GM21515 (cell line): ENCODE measurements around the gene POU3F1.

Source experiments
- ATAC-seq: cut with Tn5 transposase; IDR thresholded peaks from one replicate; pipeline ENCODE4 v1.9.1; 2021; ENCODE audit not compliant: unreplicated experiment

The POU3F1 gene

DNA sequence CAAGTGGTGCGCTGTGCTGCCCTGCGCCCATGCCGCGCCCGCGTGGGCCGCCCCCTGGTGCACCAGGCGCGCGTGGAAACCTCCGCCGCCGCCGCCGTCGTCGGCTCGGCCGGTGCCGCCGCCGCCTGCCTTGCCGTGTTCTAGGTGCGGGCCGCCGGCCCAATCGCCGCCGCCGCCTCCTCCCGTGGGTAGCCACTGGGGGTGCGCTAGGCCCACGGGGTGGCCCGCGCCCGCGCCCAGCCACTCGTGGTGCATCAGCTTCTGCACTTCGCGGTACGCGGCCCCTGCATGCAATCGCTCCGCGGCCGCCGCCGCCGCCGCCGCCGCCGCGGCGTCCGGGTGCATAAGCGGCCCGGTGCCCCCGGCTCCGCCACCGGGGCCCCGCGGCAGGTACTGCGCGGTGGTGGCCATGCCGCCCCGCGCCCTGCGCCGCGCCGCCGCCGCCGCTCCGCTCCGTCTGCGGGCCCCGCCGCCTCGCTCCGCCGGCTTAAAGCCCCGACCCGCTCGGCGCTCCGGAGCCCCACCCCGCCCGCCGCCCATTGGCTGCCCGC, at the start of gene POU3F1:
POU3F1 (minus strand) TSS at position 461 of the 551 bp plus-strand sequence; CDS start at position 411, 50 bp downstream.
- no peak for ATAC-seq

DNA sequence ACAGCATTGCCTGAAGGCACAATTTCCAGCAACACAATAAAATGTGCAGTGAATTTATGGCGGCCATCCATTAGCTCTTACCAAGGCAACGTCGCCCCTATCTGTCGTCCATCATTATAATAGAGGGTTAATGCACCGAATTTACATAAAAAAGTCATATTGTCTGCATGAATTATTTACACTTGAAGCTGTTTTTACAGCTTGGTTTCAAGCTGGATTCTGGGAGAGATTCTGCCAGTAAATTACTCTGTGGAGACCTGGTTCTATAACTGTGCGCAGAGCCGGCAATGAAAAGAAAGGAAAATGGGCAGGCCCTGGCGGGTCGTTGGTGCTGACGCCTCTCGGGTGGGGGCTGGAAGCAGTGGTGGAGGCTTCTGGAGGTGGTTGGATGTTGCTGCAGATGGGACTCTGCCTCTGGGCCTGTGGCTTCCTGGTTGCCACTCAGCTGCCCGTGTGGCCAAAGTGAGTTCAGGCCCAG, 48.9 kb upstream of the POU3F1 start:
- no peak for ATAC-seq

DNA sequence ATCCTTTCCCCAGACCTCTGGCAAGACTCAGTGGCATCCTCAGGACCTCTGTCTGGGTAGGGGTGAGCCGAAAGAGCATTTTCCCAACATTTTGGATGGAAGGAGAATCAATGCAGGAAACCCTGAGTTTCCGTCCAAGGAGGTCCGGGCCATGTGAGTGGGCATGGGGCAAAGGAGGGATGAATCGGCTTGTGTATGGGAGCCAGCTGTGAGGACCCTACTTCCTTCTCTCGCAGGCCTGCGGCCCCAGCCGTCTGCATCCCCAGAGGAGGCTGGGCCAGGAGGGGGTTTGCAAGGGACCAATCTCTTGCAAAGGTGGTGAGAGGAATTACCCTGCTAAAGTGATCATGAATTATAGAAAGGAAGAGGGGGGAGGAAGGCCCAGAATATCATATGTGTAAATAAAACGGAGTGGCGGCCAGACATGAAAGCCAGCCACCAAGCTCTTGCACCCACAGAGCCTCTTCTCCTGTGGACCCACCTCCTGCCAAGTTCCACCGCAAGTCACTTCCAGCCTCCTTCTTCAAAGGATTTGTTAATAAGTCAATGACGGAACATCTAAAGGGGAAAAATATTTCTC, 48.2 kb upstream of the POU3F1 start:
- no peak for ATAC-seq

DNA sequence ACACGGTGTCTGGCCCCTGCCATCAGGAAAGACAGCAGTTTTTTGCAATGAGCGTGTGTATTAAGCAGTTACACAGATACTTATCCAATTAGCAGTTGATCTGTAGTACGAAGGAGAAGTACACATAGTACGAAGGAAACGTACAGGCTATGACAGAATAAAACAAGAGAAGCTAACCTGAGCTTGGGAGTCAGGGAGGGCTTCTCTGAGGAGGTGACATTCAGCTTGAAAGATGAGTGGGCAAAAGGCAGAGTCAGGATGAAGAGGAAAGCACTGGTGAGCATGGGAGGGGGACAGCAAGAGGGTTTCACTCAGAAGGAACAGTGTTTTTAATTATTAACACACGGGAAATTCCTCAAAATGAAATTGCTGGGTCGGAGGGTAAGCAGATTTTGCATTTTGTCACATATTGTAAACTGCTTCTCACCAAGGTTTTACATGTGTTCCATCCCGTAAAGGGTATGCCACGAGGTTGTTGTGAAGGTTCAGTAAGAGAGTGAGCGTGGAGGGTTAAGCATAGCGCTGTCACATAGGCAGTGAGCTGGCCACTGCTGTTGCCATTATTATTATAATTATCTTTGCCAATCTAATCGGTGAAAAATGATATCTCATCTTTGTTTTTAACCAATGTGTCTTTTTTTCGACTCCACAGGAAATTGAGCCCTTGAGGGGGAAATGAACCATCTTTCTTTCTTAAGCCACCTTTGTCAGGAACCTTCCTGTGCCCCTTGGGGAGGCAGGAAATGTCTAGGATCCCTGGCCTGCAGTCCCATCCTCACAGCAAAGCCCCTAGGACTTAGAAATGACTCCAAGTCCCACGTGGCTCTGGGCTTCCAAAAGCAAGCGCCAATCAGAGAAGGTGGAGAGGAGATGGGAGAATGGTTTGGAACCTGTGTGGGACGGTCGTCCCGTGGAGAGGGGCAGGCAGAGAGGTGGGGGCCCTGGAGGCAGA, 47.3 kb upstream of the POU3F1 start:
- no peak for ATAC-seq

- no peak for ATAC-seq
Observed at GRCh38 chr1:38092256-38092655, 45.7 kb upstream of the POU3F1 start.

DNA sequence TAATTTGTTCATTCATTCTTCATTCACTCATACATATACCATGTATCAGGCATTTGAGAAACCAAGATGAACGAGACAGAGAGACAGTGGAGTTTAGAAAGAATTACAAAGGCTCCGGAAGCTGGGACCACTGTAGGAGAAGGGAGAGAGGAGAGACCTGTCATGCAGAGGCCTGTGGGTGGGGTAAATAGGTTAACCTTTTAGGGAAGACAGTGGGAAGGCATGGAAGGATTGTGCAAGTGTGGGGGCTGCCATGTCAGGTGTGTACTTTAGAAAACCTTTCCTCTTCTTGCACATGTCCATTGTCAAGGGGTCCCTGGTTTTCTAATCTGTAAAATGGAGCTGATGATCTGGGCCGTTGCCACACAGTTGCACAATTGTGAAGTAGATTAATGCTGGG, 44.2 kb upstream of the POU3F1 start:
- ATAC-seq, result no peak

GRCh38 chr1:38089712-38090360, 43.2 kb upstream of the POU3F1 start:
- ATAC-seq, result no peak

DNA sequence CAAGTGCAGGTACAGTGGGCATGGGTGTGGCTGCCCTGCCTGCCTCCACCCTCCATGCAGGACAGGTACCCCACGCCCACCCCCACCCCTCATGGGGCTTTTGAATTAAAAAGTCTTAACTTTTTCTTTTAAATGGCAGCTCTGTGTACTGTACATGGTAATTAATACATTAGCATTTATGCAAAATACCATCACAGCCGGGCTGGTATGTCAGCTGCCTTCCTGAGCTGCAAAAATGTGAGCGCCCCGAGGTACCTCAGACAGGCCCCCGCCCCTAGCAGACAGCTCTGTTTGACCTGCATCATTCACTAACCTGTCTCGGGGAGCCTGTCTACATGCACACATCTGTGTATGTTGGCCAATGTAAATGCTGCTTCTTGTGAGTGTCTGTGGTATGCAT, 42.2 kb upstream of the POU3F1 start:
- no peak for ATAC-seq

DNA sequence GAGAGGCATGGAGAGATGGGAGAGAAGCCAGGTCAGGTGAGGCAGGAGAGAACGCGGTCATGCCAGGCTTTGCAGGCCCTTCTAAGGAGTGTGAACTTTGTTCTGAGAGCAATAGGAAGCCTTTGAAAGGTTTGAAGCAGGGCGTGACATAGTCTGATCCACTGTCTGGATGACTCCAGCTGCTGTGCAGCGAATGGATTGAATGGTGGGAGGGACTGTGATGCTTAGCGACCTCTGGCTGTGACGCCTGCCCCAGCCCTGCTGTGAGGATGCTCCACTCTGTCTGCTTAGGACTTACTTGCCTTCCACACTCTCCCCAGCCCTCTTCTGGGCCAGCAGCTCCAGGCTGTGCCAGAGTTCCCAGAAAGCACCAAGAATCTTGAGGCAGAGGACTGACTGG, 41.8 kb upstream of the POU3F1 start:
- no peak for ATAC-seq

- ATAC-seq, result no peak
Observed at GRCh38 chr1:38087676-38088075, 41.1 kb upstream of the POU3F1 start.

DNA sequence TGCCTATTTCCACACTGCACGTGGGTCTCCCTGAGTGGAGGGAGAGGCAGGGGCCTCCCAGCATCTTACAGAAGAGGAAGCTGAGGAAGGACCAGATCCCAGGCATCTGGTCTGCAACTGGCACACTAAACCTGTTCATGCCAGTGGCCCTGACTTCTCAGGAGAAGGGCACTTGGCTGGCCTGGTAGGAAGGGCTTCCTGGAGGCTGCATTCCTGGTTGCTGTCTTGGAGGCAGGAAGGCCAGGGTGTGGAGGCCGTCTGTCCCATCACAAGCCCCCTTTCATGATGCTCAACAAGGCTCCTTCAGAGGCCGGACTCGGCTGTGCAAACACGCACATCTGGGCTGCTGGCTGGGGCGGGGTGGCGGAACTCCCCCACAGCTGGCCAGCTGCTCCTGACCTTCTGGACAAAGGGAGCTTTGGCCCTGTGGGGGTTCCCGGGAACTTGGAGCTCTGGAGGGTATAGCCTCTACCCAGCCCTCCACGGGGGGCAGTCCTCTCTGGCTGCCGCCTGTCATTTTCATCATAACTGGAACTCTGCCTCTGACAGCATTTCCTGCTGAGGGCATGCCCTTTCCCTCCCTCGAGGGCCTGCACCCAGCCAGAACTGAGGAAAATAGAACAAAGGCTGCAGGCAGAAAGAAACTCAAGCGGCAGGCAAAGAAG, 39.2 kb upstream of the POU3F1 start:
- ATAC-seq, result no peak

GRCh38 chr1:38084700-38085099, 38.1 kb upstream of the POU3F1 start:
- no peak for ATAC-seq

- ATAC-seq, result no peak
Observed at GRCh38 chr1:38084113-38084512, 37.5 kb upstream of the POU3F1 start.

- ATAC-seq, result no peak
Observed at GRCh38 chr1:38083541-38083940, 36.9 kb upstream of the POU3F1 start.

- ATAC-seq, result no peak
Observed at GRCh38 chr1:38082769-38083263, 36.2 kb upstream of the POU3F1 start.

GRCh38 chr1:38079019-38079418, 32.4 kb upstream of the POU3F1 start:
- no peak for ATAC-seq

DNA sequence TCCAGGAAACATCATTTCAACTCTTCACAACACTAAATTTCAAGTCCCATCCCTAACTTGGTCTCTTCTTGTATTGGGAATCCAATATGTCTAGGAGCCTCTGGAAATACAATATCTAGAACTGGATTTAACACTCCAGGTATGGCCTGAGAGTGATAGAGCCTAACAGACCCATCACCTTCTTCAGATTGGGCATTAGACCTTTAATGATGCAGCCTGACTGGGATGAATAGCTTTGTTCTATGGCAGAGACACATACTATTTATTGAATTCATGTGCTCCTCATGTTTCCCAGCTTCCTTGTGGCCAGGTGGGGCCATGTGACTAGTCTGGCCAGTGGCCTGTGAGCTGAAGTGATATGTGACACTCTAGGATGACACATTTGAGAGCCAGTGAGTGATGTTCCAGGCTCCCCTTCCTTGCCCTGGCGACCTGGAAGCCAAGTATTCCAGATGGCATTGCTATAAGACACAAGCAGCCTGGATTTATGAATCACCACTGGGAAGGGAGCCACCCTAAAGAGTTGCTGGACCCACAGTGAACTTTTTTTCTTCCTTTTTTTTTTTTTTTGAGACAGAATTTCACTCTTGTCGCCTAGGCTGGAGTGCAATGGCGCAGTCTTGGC, 31.0 kb upstream of the POU3F1 start:
- ATAC-seq, result no peak

DNA sequence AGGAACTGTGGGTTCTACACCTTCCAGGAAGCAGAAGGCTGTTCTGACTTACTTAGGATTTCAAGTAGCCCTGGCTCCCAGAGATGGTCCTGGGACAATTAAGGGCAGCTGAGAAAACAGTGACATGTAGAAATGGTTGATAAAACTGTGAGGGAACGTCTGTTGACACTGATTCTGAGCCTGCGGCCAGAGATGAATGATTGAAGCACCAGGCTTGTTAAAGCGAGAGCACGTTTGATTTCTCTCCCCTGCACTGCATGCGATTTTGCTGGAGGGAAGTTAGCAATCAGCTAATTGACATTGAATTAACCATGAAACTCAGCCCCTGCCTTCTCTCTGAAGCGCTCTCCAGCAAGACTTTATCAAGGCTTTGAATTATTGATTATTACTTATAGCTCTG, 29.9 kb upstream of the POU3F1 start:
- no peak for ATAC-seq

DNA sequence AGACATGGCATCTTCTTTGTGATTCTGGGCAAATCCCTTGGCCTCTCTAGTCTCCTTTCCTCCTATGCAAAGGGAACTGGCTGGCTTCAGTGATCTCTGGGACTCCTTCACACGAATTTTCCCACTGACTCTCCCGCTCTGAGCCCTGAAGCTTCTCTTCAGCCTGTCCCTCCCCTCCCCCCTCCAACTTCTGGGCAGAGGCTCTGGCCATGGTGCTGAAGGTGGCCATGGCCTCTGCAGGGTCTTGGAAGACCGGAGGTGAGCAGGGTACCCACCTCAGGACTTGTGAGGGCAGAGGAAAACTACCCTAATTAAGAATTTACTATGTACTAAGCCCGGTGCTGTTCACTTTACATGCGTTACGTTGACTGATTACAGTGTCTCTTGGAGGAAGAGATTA, 29.4 kb upstream of the POU3F1 start:
- ATAC-seq, result no peak

DNA sequence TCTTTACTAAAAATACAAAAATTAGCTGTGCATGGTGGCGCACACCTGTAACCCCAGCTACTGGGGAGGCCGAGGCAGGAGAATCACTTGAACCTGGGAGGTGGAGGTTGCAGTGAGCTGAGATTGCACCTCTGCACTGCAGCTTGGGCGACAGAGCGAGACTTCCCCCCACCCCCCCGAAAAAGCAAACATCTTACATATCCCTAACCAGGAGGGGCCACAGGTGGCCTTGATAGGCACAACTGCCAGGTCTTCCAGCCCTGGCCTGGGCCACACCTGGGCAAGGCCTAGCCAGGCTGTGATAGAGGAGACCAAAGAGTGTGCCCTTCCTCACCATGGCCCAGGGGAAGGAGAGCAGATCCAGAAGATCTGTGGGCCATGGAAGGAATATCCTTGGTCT, 28.6 kb upstream of the POU3F1 start:
- ATAC-seq, result no peak
